HepG2 (cell line): Measurements from ENCODE around the gene LTA. TPM values are rescaled to one million over a fixed set of nuclear protein-coding genes. Genes with fewer than 3 reads are reported as not detected.

ENCODE experiments used
- DR1 ChIP-seq: sonication (generic); formaldehyde crosslinking; IDR thresholded peaks from 2 replicates; pipeline ENCODE4 v1.8.0; 2021; ENCODE audit warnings: mild to moderate bottlenecking, missing genetic modification reagents, inconsistent platforms
- MLXIP ChIP-seq: sonication (generic); formaldehyde crosslinking; IDR thresholded peaks from 2 replicates; pipeline ENCODE4 v1.9.0; 2021; ENCODE audit warnings: missing genetic modification reagents, borderline replicate concordance
- NKX3-1 ChIP-seq: sonication (generic); formaldehyde crosslinking; IDR thresholded peaks from 2 replicates; pipeline ENCODE4 v1.5.0; 2020; ENCODE audit warnings: missing genetic modification reagents
- POLR2AphosphoS5 ChIP-seq: IDR thresholded peaks from 2 replicates; pipeline ENCODE4 v1.6.1; 2012; ENCODE audit warnings: low read depth, low read length
- SMAD1 ChIP-seq: sonication (generic); formaldehyde crosslinking; IDR thresholded peaks from 2 replicates; pipeline ENCODE4 v1.4.0; 2020; ENCODE audit warnings: missing genetic modification reagents, low read depth, mild to moderate bottlenecking, borderline replicate concordance
- TFDP1 ChIP-seq: IDR thresholded peaks from 2 replicates; pipeline ENCODE4 v1.6.1; 2016; ENCODE audit warnings: missing compliant biosample characterization, missing genetic modification reagents, borderline replicate concordance
- ZBTB43 ChIP-seq: sonication (generic); formaldehyde crosslinking; conservative IDR thresholded peaks from 2 replicates; pipeline ENCODE4 v1.4.0; 2020; ENCODE audit warnings: missing genetic modification reagents
- ZNF275 ChIP-seq: sonication (generic); formaldehyde crosslinking; IDR thresholded peaks from 2 replicates; pipeline ENCODE4 v1.8.0; 2022; ENCODE audit warnings: missing genetic modification reagents, mild to moderate bottlenecking, inconsistent platforms, borderline replicate concordance
- ZNF484 ChIP-seq: sonication (generic); formaldehyde crosslinking; IDR thresholded peaks from 2 replicates; pipeline ENCODE4 v1.5.1; 2020; ENCODE audit warnings: mild to moderate bottlenecking, low read depth, missing genetic modification reagents, borderline replicate concordance
- ZNF562 ChIP-seq: sonication (generic); formaldehyde crosslinking; IDR thresholded peaks from 2 replicates; pipeline ENCODE4 v1.8.0; 2022; ENCODE audit warnings: missing genetic modification reagents, borderline replicate concordance
- ZNF652 ChIP-seq: IDR thresholded peaks from 2 replicates; pipeline ENCODE4 v1.6.1; 2016; ENCODE audit warnings: low read depth, borderline replicate concordance
- ZNF660 ChIP-seq: sonication (generic); formaldehyde crosslinking; IDR thresholded peaks from 2 replicates; pipeline ENCODE4 v1.5.1; 2020; ENCODE audit warnings: mild to moderate bottlenecking, low read depth, missing genetic modification reagents, borderline replicate concordance
- ZNF678 ChIP-seq: sonication (generic); formaldehyde crosslinking; IDR thresholded peaks from 2 replicates; pipeline ENCODE4 v1.4.0; 2020; ENCODE audit warnings: mild to moderate bottlenecking, missing genetic modification reagents
- ZSCAN21 ChIP-seq: sonication (generic); formaldehyde crosslinking; IDR thresholded peaks from 2 replicates; pipeline ENCODE4 v1.8.0; 2022; ENCODE audit warnings: mild to moderate bottlenecking, missing genetic modification reagents, moderate library complexity, borderline replicate concordance
- ZXDC ChIP-seq: sonication (generic); formaldehyde crosslinking; IDR thresholded peaks from 2 replicates; pipeline ENCODE4 v1.5.0; 2020; ENCODE audit warnings: mild to moderate bottlenecking, missing genetic modification reagents
- polyA plus RNA-seq, 8 experiments: library from polyadenylated mRNA; depleted of rRNA in 3 of 8; stranded (reverse) in 7 of 8; unstranded in 1 of 8; fragments of >200 nt; fragmentation: Illumina TruSeq in 4 of 8; extraction: Trizol in 4 of 8; gene quantifications; 2 replicates each; pipeline versions ENCODE4 v1.2.1 to v1.2.3, GENCODE V29; 2011 to 2016; ENCODE audit warnings: low read depth in 4 of 8, missing spikeins in 1 of 8, mixed read lengths in 1 of 8; ENCODE audit not compliant: insufficient read depth in 1 of 8
- total RNA-seq, 5 experiments: library from RNA; depleted of rRNA; stranded (reverse); fragments of >200 nt; fragmentation: Illumina TruSeq; extraction: Trizol; gene quantifications; 2 replicates each; pipeline ENCODE4 v1.2.3, GENCODE V29; 2016; ENCODE audit warnings: low read depth in 1 of 5

Gene LTA
- total and polyA plus RNA-seq, 2 of the 13 experiments (the other 11 are each of a cell fraction or from before 2014, with no cell fraction given), result 0.09 TPM; not detected in 1

GRCh38 chr6:31541658-31542521, 30.2 kb upstream of the LTA start, which contains the start of gene DDX39B (continued):
- TF ChIP-seq MLXIP, result peak; percentile 80; the same call in 1 of the 2 replicates
- peak; percentile 97 for TF ChIP-seq POLR2AphosphoS5
- no peak for TF ChIP-seq ZXDC (CRISPR knock-in tag)
- TF ChIP-seq ZNF484, result no peak
- peak; percentile 72; the same call in 1 of the 2 replicates for TF ChIP-seq ZNF275 (CRISPR knock-in tag)
- no peak; the same call in 1 of the 2 replicates for TF ChIP-seq ZNF652 (CRISPR knock-in tag)
- TF ChIP-seq SMAD1 (CRISPR knock-in tag), result peak; percentile 89; the same call in 1 of the 2 replicates
- TF ChIP-seq DR1 (CRISPR knock-in tag), result peak; percentile 100
- peak; percentile 90 for TF ChIP-seq NKX3-1
- no peak for TF ChIP-seq ZNF562 (CRISPR knock-in tag)
- peak; percentile 82 for TF ChIP-seq ZBTB43
- TF ChIP-seq TFDP1 (CRISPR knock-in tag), result peak; percentile 97
- no peak for TF ChIP-seq ZNF660 (CRISPR knock-in tag)
- TF ChIP-seq ZSCAN21 (CRISPR knock-in tag), result no peak; the same call in 1 of the 2 replicates
- 0 out of 2 replicates have a peak, but pooled peaks have one; percentile 8 for TF ChIP-seq ZNF678
